Stimulated activated CD8-positive, alpha-beta memory T cell treated with anti-CD3 and anti-CD28 coated beads, Interleukin-2, amount 100 ng/mL, for 1 hour (primary cell): ENCODE data around the gene KIFAP3.
"Not testable (repeated sequence)": the region's sequence is repeated elsewhere in the genome, so short reads cannot be mapped to it uniquely, and the experiment has no call there.

Experiments used
- DNase-seq, 2 donors: peaks; one replicate each; pipeline ENCODE4 v3.0.0-alpha.2; 2020; ENCODE audit warnings: low read depth in 2 of 2

The KIFAP3 gene

DNA sequence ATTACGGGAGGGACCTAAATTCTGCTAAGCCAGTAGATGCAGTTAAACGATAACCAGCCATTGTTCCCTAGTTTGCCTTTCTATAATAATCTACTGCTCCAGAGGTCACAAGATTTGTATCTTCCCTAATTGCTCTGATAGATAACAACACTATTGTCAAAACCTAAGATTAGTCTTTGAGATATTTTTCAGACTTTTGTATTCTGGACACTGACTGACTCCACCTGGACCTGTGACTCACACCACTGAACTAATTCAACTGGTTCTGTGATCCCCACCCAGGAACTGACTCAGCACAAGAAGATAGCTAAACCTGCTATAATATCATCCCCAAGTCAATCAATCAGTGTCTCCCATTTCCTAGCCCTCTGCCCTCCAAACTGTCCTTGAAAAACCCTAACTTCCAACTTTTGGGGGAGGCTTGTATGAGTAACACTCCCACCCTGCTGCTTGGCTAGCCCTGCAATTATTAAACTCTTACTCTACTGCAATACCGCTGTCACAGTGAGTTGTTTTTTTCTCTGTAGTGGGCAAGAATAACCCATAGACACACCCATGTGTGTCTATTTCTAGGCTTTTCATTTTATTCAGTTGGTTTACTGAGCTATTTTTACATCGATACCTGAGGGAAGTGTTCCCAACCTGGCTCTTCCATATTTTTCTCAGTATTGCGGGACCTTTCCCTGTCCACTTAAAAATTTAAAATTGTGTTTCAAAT is 11.2 kb downstream of the KIFAP3 start:
- no peak for DNase-seq

DNA sequence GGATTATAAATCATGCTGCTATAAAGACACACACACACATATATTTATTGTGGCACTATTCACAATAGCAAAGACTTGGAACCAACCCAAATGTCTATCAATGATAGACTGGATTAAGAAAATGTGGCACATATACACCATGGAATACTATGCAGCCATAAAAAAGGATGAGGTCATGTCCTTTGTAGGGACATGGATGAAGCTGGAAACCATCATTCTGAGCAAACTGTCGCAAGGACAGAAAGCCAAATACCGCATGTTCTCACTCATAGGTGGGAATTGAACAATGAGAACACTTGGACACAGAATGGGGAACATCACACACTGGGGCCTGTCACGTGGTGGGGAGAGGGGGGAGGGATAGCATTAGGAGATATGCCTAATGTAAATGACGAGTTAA is 12.8 kb downstream of the KIFAP3 start:
- DNase-seq = not testable (repeated sequence)

DNA sequence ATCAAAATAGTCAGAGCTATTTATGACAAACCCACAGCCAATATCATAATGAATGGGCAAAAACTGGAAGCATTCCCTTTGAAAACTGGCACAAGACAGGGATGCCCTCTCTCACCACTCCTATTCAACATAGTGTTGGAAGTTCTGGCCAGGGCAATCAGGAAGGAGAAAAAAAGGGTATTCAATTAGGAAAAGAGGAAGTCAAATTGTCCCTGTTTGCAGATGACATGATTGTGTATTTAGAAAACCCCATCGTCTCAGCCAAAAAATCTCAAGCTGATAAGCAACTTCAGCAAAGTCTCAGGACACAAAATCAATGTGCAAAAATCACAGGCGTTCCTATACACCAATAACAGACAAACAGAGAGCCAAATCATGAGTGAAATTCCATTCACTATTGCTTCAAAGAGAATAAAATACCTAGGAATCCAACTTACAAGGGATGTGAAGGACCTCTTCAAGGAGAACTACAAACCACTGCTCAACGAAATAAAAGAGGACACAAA is 14.4 kb downstream of the KIFAP3 start:
- not testable (repeated sequence) for DNase-seq

DNA sequence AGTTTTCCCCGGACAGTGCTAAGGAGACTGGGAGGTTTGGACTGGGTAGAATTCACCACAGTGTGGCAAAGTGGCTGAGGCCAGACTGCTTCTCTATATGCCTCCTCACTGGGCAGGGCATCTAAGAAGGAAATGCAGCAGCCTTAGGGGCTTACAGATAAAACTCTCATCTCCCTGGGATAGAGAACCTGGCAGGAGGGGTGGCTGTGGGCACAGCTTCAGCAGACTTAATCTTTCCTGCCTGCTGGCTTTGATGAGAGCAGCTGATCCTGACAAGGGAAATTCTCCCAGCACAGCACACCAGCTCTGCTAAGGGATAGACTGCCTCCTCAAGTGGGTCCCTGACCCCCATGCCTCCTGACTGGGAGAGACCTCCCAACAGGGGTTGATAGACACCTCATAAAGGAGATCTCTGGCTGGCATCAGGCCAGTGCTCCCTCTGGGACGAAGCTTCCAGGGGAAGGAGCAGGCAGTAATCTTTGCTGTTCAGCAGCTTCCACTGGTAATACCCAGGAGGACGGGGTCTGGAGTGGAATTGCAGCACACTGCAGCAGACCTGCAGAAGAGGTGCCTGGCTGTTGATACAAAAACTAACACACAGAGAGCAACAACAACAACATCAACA is 25.2 kb downstream of the KIFAP3 start:
- DNase-seq = no peak

DNA sequence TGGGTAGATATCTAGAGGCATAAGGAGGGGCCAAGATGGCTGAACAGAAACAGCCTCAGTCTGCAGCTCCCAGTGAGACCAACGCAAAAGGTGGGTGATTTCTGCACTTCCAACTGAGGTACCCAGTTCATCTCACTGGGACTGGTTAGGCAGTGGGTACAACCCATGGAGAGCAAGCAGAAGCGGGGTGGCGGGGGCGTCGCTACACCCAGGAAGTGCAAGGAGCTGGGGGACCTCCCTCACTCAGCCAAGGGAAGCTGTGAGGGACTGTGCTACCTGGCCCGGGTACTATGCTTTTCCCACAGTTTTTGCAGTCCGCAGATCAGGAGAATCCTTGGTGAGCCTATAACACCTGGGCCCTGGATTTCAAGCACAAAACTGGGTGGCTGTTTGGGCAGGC is 26.0 kb downstream of the KIFAP3 start:
- no peak for DNase-seq

GRCh38 chr1:170044187-170044586 is 30.3 kb downstream of the KIFAP3 start:
- DNase-seq = no peak

DNA sequence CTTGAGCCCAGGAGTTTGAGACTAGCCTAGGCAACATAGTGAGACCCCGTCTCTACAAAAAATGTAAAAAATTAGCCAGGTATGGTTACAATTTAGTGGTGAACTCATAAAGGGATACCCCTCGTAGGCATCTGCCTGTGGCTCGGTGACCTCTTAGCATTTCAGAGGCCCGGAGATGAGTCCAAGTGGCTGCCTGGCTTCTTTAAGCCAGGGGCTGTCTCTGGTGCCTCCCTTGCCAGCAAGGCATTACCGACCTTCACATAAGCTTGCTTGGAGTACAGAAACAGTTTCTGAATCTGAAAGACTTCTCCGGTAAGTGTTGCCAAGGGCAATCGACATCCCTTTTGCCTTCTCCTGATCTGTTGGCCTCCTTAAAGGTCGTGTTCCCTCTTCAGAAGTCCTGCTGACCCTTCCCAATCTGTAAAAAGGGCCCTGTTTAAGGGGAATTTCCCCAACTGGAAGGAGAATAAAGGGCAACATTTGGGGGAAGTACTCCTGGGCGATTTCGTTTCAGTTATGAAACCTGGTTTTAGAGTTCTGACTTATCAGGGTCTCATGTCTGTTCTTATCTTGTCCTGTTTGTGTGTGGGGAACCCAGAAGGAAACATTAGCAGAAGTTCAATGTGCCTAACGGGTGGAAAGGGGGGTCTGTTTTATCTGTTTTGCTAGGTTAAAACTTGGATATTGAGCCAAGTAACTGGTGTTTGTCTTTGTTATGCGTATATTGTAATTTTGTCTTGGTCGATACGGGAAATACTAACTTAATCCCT is 32.9 kb downstream of the KIFAP3 start:
- no peak for DNase-seq

GRCh38 chr1:170032531-170033280 is 41.8 kb downstream of the KIFAP3 start:
- no peak for DNase-seq

DNA sequence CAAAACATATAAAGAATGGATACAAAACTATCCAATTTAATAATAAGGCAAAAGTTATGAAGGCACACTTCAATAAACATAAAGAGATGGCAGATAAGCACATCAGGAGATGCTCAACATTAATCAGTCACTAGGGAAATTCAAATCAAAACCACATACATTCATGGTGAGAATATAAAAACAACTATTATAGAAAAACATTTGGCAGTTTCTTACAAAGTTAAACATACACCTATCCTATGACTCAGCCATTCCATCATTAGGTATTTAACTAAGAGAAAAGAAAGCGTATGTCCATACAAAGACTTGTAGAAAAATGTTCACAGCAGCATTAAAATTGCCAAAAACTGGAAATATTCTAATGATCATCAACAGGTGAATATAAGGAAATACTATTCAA is 44.3 kb downstream of the KIFAP3 start:
- no peak for DNase-seq

DNA sequence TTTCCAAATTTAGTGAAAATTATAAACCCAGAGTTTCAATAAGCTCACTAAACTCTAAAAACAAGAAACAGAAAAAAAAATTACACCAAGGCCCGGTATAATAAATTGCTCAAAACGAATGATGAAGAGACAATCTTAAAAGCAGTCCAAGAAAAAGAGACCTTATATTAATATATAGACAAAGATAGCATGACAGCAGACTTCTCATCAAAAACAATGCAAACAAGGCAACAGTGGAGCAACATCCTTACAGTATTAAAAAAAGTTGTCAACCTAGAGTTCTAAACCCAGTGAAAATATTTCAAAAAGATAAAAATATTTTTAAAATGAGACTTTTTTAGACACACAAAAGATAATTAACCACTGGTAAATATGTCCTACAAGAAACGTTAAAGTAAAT is 46.7 kb downstream of the KIFAP3 start:
- no peak for DNase-seq

GRCh38 chr1:170020859-170021258 is 53.6 kb downstream of the KIFAP3 start:
- DNase-seq = no peak

DNA sequence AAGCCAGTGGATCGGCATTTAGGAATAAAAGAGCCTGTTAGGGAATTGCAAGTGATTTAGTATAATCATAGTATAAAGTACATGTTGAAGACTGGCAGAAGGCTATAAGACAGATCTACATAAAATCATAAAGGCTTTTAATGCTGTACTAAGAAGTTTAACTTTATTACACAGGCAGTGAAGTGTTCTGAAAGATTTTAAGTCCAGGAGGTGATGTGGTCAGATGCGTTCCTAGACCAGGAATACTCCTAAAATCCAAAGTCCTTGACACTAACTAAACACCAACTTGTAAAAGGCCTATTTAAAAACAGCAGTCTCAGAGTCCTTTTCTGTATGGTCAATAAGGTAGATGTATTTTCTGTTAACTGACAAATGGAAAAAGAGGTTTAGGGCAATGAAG is 57.0 kb downstream of the KIFAP3 start:
- DNase-seq = no peak

- DNase-seq = no peak
These were observed 61.6 kb downstream of the KIFAP3 start for GRCh38 chr1:170012920-170013319.

GRCh38 chr1:170010443-170010842 is 64.1 kb downstream of the KIFAP3 start:
- DNase-seq = no peak

GRCh38 chr1:170009551-170009950 is 64.9 kb downstream of the KIFAP3 start:
- no peak for DNase-seq

DNA sequence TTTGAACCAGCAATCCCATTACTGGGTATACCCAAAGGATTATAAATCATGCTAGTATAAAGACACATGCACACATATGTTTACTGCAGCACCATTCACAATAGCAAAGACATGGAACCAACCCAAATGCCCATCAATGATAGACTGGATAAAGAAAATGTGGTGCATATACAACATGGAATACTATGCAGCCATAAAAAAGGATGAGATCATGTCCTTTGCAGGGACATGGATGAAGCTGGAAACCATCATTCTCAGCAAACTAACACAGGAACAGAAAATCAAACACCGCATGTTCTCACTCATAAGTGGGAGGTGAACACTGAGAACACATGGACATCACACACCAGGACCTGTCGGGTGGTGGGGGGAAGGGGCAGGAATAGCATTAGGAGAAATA is 65.8 kb downstream of the KIFAP3 start:
- DNase-seq = not testable (repeated sequence)

GRCh38 chr1:170003270-170003835 is 71.1 kb downstream of the KIFAP3 start:
- DNase-seq = not testable (repeated sequence)

- no peak for DNase-seq
These were observed 73.2 kb downstream of the KIFAP3 start for GRCh38 chr1:170001266-170001665.

DNA sequence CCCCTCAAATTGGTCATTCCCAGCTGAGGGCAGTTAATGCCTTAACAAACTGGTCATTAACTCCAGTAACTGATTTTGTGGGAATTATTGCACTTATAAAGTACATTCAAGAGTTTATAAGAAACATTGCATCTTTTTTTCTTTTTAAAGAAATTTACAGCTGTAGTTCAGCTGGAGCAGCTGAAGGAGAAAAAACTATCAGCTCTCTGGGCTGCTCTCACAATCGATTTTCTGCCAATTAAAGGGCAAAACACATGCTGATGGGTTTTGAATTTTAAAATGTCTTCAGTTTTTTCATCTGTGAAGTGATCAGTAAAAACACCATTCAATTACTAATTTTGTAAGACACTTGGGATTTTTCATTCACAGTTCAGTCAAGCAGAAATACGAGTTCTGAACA is 74.7 kb downstream of the KIFAP3 start:
- DNase-seq = no peak

DNA sequence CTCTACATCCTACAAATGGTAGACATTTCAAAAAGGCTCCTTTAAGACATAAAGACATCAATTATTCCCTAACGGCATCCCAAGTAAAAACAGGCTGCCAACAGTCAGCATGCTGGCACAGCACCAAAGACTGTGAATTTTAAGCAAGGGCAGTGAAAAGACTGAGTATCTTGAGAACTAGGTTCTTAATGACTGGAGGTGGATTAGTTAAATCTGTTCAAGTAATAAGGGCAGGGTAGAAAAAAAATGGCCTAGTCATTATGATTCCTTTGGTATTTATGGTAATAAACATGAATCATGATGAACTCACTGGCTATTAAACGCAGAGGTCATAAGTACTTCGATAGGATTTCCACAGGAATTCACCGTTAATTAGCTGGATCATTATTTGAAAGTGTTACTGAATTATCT is 75.2 kb downstream of the KIFAP3 start:
- no peak for DNase-seq

DNA sequence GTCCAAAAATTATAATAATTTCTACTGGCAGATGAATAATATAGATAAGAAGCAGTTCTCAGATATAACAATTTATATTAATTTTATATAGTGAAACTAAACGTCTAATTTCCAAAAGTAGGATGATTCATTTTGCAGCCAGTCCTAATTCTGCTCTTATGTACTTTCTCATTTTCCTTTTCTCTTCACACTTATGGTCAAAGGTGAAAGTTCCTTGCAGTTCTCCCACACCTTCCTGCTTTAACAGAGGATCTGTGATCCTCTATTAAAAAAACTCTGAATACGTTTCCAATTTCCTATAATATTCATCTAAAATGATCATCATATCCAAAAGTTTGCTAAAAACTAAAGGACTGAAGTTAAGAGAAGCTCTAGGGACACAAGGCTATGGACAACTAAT is 78.5 kb downstream of the KIFAP3 start:
- no peak for DNase-seq

GRCh38 chr1:169989246-169989645 is 85.2 kb downstream of the KIFAP3 start:
- DNase-seq = no peak
